HepG2 (cell line): ENCODE data around the gene CA11. TPM values are rescaled to one million over a fixed set of nuclear protein-coding genes. Genes with fewer than 3 reads are reported as not detected.

Experiments
- ATF5 ChIP-seq: sonication (generic); formaldehyde crosslinking; IDR thresholded peaks from 2 replicates; pipeline ENCODE4 v1.4.0; 2020; ENCODE audit warnings: mild to moderate bottlenecking, low read depth, missing genetic modification reagents
- CENPBD1 ChIP-seq: sonication (generic); formaldehyde crosslinking; IDR thresholded peaks from 2 replicates; pipeline ENCODE4 v1.8.0; 2022; ENCODE audit warnings: missing genetic modification reagents, low read depth, mild to moderate bottlenecking, borderline replicate concordance
- DRAP1 ChIP-seq: IDR thresholded peaks from 2 replicates; pipeline ENCODE4 v1.6.1; 2016; ENCODE audit warnings: missing genetic modification reagents, missing compliant biosample characterization
- HCFC1 ChIP-seq: fragments of 150-350 bp; IDR thresholded peaks from 2 replicates; pipeline ENCODE4 v1.6.1; 2014; ENCODE audit warnings: low read depth, low read length
- MAF1 ChIP-seq: sonication (generic); formaldehyde crosslinking; IDR thresholded peaks from 2 replicates; pipeline ENCODE4 v1.5.0; 2020; ENCODE audit warnings: missing genetic modification reagents, borderline replicate concordance
- MAFF ChIP-seq: IDR thresholded peaks from 2 replicates; pipeline ENCODE4 v1.6.1; 2011; ENCODE audit warnings: low read depth, low read length, improper control_type of control experiment
- MIXL1 ChIP-seq: IDR thresholded peaks from 2 replicates; pipeline ENCODE4 v1.6.1; 2016
- ZFP36 ChIP-seq: fragments of 150-350 bp; IDR thresholded peaks from 2 replicates; pipeline ENCODE4 v1.6.1; 2018; ENCODE audit warnings: borderline replicate concordance, low read length, low read depth; ENCODE audit not compliant: partially characterized antibody
- ZNF10 ChIP-seq: sonication (generic); formaldehyde crosslinking; IDR thresholded peaks from 2 replicates; pipeline ENCODE4 v1.4.0; 2020; ENCODE audit warnings: mild to moderate bottlenecking, low read depth, missing genetic modification reagents, borderline replicate concordance
- ZNF136 ChIP-seq: sonication (generic); formaldehyde crosslinking; IDR thresholded peaks from 2 replicates; pipeline ENCODE4 v1.8.1; 2022; ENCODE audit warnings: low read depth, mild to moderate bottlenecking, moderate library complexity, missing genetic modification reagents
- ZNF335 ChIP-seq: sonication (generic); formaldehyde crosslinking; IDR thresholded peaks from 2 replicates; pipeline ENCODE4 v1.4.0; 2020; ENCODE audit warnings: missing genetic modification reagents
- ZNF407 ChIP-seq: sonication (generic); formaldehyde crosslinking; IDR thresholded peaks from one replicate; pipeline ENCODE4 v1.5.1; 2020; ENCODE audit warnings: mild to moderate bottlenecking, missing genetic modification reagents; ENCODE audit errors: not compliant biosample characterization
- ZNF766 ChIP-seq: sonication (generic); formaldehyde crosslinking; IDR thresholded peaks from 2 replicates; pipeline ENCODE4 v1.5.0; 2020; ENCODE audit warnings: missing genetic modification reagents, borderline replicate concordance
- ZNF770 ChIP-seq: sonication (generic); formaldehyde crosslinking; IDR thresholded peaks from 2 replicates; pipeline ENCODE4 v1.5.0; 2020; ENCODE audit warnings: mild to moderate bottlenecking, missing genetic modification reagents
- ZNF784 ChIP-seq: sonication (generic); formaldehyde crosslinking; IDR thresholded peaks from 2 replicates; pipeline ENCODE4 v1.5.1; 2020; ENCODE audit warnings: missing genetic modification reagents, mild to moderate bottlenecking, borderline replicate concordance
- polyA plus RNA-seq, 8 experiments: library from polyadenylated mRNA; depleted of rRNA in 3 of 8; stranded (reverse) in 7 of 8; unstranded in 1 of 8; fragments of >200 nt; fragmentation: Illumina TruSeq in 4 of 8; extraction: Trizol in 4 of 8; gene quantifications; 2 replicates each; pipeline versions ENCODE4 v1.2.1 to v1.2.3, GENCODE V29; 2011 to 2016; ENCODE audit warnings: low read depth in 4 of 8, missing spikeins in 1 of 8, mixed read lengths in 1 of 8; ENCODE audit not compliant: insufficient read depth in 1 of 8
- total RNA-seq, 5 experiments: library from RNA; depleted of rRNA; stranded (reverse); fragments of >200 nt; fragmentation: Illumina TruSeq; extraction: Trizol; gene quantifications; 2 replicates each; pipeline ENCODE4 v1.2.3, GENCODE V29; 2016; ENCODE audit warnings: low read depth in 1 of 5

Gene CA11
- total and polyA plus RNA-seq, 2 of the 13 experiments (the other 11 are each of a cell fraction or from before 2014, with no cell fraction given), result 0.41 to 0.58 TPM

GRCh38 chr19:48646001-48646721 is at the start of gene CA11 (continued):
- TF ChIP-seq ZFP36 (no peak), ZNF335 (no peak), ATF5 (CRISPR knock-in tag) (no peak), CENPBD1 (CRISPR knock-in tag) (no peak), ZNF766 (CRISPR knock-in tag) (no peak), ZNF10 (CRISPR knock-in tag) (no peak), MIXL1 (CRISPR knock-in tag) (no peak), ZNF407 (CRISPR knock-in tag) (no peak), MAF1 (CRISPR knock-in tag) (no peak), MAFF (no peak), DRAP1 (CRISPR knock-in tag) (no peak), HCFC1 (no peak), ZNF784 (CRISPR knock-in tag) (no peak), ZNF136 (CRISPR knock-in tag) (no peak), ZNF770 (CRISPR knock-in tag) (0 out of 2 replicates have a peak, but pooled peaks have one; percentile 10)
